ENCODE measurements around the gene CAPSL.
A peak's percentile ranks its signal among the peaks of the same experiment; 100 is the strongest.

Gene CAPSL

GRCh38 chr5:35924122-35924949, 14.1 kb downstream of the CAPSL start:
- peak; percentile 36 for ATAC-seq

GRCh38 chr5:35922468-35922867, 16.0 kb downstream of the CAPSL start:
- ATAC-seq = no peak
- TF ChIP-seq OSR1 (CRISPR knock-in tag; IDR thresholded peaks at IDR 0.05) (no peak), ZC3H10 (CRISPR knock-in tag; IDR thresholded peaks at IDR 0.05) (no peak), CREB5 (CRISPR knock-in tag; IDR thresholded peaks at IDR 0.05; ENCODE audit: low read depth) (no peak), PATZ1 (CRISPR knock-in tag; IDR thresholded peaks at IDR 0.05; ENCODE audit: borderline replicate concordance) (no peak), SNAI2 (CRISPR knock-in tag; IDR thresholded peaks at IDR 0.05) (no peak), PPARA (CRISPR knock-in tag; IDR thresholded peaks at IDR 0.05; ENCODE audit: borderline replicate concordance) (no peak), CSRNP3 (CRISPR knock-in tag; IDR thresholded peaks at IDR 0.05) (no peak), ZFP30 (CRISPR knock-in tag; IDR thresholded peaks at IDR 0.05) (no peak), BACH2 (CRISPR knock-in tag; IDR thresholded peaks at IDR 0.05; ENCODE audit: borderline replicate concordance) (no peak), ZNF565 (CRISPR knock-in tag; conservative IDR thresholded peaks at IDR 0.05; ENCODE audit: low read depth) (no peak), TSHZ2 (CRISPR knock-in tag; IDR thresholded peaks at IDR 0.05) (no peak), RARB (CRISPR knock-in tag; IDR thresholded peaks at IDR 0.05) (no peak), POU6F1 (CRISPR knock-in tag; IDR thresholded peaks at IDR 0.05; ENCODE audit: borderline replicate concordance, low read depth) (no peak), ZNF8 (CRISPR knock-in tag; IDR thresholded peaks at IDR 0.05) (no peak), ZFP3 (CRISPR knock-in tag; IDR thresholded peaks at IDR 0.05) (no peak), CSDC2 (CRISPR knock-in tag; IDR thresholded peaks at IDR 0.05) (no peak), ZNF70 (CRISPR knock-in tag; IDR thresholded peaks at IDR 0.05) (no peak), TOX (CRISPR knock-in tag; IDR thresholded peaks at IDR 0.05; ENCODE audit: borderline replicate concordance) (no peak)

More at GRCh38 chr5:35924122-35924949, 14.1 kb downstream of the CAPSL start:
- TF ChIP-seq ARNTL (CRISPR knock-in tag; IDR thresholded peaks at IDR 0.05; ENCODE audit: borderline replicate concordance, low read depth) (no peak), PATZ1 (CRISPR knock-in tag; IDR thresholded peaks at IDR 0.05; ENCODE audit: borderline replicate concordance) (no peak), ZFP30 (CRISPR knock-in tag; IDR thresholded peaks at IDR 0.05) (no peak), GLIS3 (CRISPR knock-in tag; IDR thresholded peaks at IDR 0.05) (no peak), TCF4 (CRISPR knock-in tag; IDR thresholded peaks at IDR 0.05; ENCODE audit: borderline replicate concordance) (no peak), RARB (CRISPR knock-in tag; IDR thresholded peaks at IDR 0.05) (no peak), ESRRG (CRISPR knock-in tag; IDR thresholded peaks at IDR 0.05) (no peak), SNAI2 (CRISPR knock-in tag; IDR thresholded peaks at IDR 0.05) (no peak), ZNF70 (CRISPR knock-in tag; IDR thresholded peaks at IDR 0.05) (no peak), ZNF8 (CRISPR knock-in tag; IDR thresholded peaks at IDR 0.05) (no peak), ZNF565 (CRISPR knock-in tag; conservative IDR thresholded peaks at IDR 0.05; ENCODE audit: low read depth) (no peak), TOX (CRISPR knock-in tag; IDR thresholded peaks at IDR 0.05; ENCODE audit: borderline replicate concordance) (no peak), POU6F1 (CRISPR knock-in tag; IDR thresholded peaks at IDR 0.05; ENCODE audit: borderline replicate concordance, low read depth) (no peak), CSDC2 (CRISPR knock-in tag; IDR thresholded peaks at IDR 0.05) (no peak), OSR1 (CRISPR knock-in tag; IDR thresholded peaks at IDR 0.05) (no peak)

Data from SK-N-SH treated with all-trans-retinoic acid at 6 μM for 48 hours (cell line).